NCI-H748 (cell line): ENCODE data around the gene E2F6.
A peak's percentile ranks its signal among the peaks of the same experiment; 100 is the strongest.
"Not testable (repeated sequence)": the region's sequence is repeated elsewhere in the genome, so short reads cannot be mapped to it uniquely, and the experiment has no call there.

Experiments used
- DNase-seq: peaks from one replicate; lab custom pipeline; 2025; ENCODE audit not compliant: unreplicated experiment; lab: John Stamatoyannopoulos, UW

The E2F6 gene

DNA sequence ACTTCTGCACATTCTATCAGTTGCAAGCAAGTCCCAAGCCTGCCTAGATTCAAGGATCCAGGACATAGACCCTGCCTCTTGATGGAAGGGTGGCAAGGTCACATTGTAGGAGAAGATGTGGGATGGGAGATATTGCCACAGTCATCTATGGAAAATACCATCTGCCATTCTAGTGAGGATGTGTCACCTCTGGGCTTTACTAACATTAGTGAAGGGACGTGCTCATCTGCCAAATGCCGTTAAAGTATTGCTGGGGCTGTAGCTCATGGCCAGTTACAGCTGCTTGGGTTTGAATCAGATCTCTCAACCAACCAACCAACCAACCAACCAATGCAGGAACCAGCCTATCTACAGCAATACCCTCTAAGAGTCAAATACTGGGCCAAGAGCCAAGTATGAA is 49.0 kb downstream of the E2F6 start:
- no peak for DNase-seq

- DNase-seq: peak; percentile 12
Measured at GRCh38 chr2:11416186-11416585, 49.8 kb downstream of the E2F6 start.

DNA sequence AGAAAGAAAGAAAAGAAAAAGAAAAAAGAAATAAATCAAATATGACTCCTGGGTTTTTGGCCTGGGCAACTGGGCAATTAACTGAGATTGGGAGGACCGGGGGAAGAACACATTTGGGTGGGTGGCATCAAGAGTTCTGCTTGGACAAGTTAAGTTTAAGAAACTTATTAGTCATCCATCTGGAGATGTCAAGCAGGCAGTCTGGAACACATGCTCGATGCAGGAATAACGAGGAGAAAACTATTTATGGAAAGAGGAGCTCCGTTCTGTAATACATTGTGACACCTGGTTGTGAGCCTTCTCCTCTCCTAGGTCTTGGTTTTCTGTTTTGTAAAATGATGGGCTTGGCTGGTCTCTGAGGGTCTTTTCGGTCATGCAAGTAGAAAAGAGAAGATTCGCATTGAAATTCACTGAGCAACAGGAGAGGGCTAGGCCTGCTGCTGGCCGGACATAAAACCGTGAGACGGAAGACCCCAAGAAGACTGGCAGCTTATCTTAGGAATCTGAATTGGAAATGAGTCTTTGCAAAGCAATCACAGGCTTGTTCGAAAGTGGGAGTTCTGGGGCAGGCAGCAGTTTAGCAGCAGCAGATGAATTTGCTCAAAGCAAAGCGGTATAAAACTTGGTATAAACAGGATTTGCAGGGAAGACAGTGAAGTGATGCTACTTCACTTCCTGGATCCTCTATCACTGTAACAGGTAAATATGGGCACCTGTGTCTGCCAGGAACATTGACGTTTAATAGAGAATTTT is 51.4 kb downstream of the E2F6 start:
- DNase-seq: no peak

DNA sequence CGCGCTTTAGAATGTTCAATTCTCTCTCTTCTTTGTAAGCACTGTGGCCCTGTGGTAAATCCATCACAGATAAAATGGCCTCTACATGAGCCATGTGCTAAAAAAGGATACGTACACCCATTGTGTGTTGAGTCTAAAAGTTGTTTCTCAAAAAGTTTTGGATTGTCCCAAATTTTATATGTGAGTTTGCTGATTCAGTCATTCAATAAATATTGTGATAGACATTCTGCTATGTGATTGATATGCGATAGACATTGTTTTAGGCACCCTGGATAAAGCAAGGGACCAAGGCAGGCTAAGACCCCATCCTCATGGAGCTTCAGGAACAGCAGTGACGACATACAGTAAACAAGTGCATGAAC is 53.5 kb downstream of the E2F6 start:
- DNase-seq: no peak

- DNase-seq: peak; percentile 58
Measured at GRCh38 chr2:11411768-11412448, 54.1 kb downstream of the E2F6 start.

GRCh38 chr2:11411244-11411643 is 54.7 kb downstream of the E2F6 start:
- no peak for DNase-seq

DNA sequence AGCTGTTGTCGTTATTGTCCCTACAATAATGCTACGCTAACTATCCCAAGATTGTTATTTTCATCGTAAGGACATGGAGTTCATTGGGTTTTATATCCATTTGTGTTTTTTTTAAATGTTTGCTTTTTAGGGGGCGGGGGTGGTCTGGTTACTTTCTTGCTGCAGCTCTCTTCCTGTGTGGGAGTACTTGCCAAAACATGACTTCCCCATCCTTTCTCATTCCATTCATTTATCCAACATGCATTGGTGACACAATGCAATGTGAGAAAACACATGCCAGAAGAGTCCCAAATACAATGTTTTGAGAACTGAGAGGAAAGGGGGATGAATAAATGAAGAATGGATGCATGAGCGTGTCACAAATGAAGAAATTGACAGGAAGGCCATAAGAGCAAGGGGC is 55.9 kb downstream of the E2F6 start:
- DNase-seq: no peak

GRCh38 chr2:11409572-11409959 is 56.4 kb downstream of the E2F6 start:
- no peak for DNase-seq

DNA sequence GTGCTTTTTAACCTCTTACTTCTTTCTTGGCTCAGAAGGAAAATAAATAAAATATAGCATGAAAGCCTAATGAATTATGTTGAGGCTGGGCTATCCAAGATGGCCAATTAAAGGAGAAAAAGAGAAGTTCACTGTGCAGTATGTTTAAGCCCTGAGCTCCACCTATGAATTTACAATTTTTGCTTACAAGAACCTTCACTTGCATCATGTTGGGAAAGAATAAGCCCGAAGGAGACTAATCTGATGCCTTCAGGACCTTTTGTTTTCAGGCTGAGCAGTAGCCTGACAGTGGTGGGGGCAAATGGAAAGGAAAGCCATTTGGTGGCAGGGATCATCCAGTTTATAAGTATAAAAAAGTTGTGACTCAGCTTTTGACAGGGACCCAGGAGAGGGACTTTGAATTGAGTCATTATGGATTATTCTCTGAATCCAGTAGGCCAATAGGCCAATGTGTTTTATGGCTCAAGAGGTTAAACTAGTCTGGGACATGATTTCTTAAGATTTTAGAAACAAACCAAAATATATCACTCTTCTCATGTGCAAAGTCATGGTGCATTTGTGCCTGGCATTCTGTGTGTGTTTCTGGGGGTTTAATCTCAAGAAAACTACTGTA is 56.9 kb downstream of the E2F6 start:
- DNase-seq: no peak

GRCh38 chr2:11407413-11407812 is 58.5 kb downstream of the E2F6 start:
- no peak for DNase-seq

DNA sequence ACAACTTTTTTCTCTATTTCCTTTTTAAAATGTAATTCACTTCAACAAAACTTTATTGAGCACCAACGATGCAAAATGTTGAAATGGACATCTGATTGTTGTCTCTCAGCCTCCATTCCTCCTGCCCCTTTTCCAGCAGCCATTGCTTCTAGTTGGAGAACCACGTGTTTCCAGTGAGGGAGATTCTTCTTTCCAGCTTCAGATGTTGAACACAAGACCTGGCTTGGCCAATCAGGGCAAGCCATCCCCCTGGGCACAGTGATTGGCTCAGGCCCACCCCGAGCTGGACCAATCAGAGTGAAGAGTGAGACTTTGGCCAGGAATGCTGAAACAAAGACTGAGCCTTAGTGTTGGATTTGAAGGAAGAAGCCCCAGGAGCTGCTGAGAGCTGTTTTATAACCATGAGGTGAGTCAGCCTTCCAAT is 59.0 kb downstream of the E2F6 start:
- DNase-seq: peak; percentile 15

GRCh38 chr2:11406267-11406957 is 59.5 kb downstream of the E2F6 start:
- DNase-seq: no peak

DNA sequence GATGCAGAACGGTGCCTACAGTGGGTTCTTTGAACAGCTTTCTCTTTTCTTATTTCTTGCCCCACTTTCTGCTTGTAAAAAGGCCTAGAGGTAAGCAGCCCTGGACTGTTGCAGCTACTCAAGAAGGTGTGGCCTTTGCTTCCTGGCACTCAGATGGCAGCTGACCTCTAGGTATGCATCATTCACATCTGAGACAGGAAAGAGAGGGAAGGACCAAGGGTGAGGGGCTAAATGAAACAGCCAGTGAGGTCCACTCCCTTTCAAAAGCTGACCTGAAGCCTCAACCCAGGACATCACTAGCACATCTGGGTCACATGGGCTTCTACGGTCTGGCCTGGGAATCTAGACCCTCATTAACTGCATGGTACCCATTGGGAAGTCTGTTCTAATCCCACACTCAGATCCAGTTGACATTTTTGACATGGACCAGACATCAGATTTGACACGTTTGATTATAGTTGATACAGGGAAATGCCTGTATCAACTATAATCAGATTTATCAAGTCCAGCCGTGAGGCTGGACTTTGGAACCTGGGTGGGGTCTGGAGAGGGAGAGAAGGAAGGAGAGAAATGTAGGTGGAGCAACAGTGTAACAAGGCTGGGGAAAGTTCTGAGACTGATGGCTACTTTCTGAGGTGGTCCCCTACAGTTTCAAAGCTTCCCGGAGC is 60.2 kb downstream of the E2F6 start:
- DNase-seq: no peak

GRCh38 chr2:11405074-11405406 is 60.9 kb downstream of the E2F6 start:
- not testable (repeated sequence) for DNase-seq

GRCh38 chr2:11404376-11405073 is 61.4 kb downstream of the E2F6 start:
- DNase-seq: no peak

DNA sequence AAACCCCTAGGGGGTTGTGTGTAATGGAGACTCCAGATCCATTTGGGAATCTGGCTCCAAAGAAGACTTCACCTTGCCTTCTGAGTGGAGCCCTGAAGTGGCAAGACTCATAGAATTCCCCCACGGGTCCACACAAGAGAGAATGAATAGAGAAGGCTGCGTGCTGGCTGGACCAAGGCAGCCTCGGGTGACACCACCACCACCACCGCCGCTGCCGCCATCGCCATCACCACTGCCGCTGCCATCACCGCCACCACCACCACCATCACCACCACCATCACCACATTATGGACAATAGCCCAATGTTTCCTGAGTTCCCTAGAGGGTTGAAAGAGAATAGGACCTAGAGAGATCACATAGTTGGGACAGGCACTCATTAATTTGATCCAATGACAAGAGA is 63.5 kb downstream of the E2F6 start:
- no peak for DNase-seq

GRCh38 chr2:11399438-11399762 is 66.6 kb downstream of the E2F6 start:
- DNase-seq: no peak

DNA sequence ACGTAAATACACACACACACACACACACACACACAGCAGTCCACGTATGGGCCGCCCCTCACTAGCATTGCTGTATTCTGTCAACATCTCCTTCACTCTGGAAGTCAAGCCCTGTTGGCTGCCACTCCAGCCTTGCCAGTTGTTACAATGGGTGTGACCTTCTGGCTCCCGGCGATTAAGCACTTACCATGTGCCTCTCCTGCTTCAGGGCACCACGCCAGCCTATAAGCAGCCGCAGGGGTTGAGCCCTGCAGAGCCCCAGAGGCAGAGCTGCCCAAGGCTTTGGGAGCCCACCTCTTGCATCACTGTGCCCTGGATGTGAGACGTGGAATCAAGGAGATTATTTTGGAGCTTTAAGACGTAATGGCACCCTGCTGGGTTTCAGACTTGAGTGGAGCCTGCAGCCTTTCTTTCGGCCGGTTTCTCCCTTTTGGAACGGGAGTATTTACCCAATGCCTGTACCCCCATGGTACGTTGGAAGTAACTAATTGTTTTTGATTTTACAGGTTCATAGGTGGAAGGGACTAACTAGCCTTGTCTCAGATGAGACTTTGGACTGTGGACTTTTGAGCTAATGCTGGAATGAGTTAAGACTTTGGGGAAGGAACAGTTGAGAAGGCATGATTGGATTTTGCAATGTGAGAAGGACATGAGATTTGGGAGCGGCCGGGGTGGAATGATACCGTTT is 67.1 kb downstream of the E2F6 start:
- peak; percentile 81 for DNase-seq

GRCh38 chr2:11397513-11397912 is 68.4 kb downstream of the E2F6 start:
- DNase-seq: no peak
